ENCODE results near the gene SYPL1. TPM values are rescaled to one million over a fixed set of nuclear protein-coding genes. Genes with fewer than 3 reads are reported as not detected.

The SYPL1 gene
- total RNA-seq, 1 experiment from 2014 or later: 88.1 TPM

DNA sequence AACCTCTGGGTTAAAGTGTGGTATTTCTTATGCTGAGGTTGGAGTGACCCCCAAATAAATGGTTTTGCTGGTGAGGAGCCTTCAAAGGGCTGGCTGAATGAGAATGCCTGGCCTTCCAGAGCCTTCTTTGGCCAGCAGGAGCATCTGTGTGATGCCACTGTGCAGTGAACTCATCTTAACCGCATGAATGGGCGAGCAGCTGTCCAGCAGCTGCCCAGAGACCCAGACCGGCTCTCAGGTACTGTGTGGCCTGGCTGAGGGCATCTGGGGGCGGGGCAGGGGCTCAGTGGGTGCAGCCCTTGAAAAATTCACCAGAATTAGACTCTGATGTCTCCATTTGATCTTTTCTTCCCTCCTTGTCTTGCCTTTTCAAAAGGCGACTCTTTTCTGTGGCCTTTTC lies 59.0 kb downstream of the SYPL1 start:
- DNase-seq (ENCODE audit: low read depth): peak; percentile 71

DNA sequence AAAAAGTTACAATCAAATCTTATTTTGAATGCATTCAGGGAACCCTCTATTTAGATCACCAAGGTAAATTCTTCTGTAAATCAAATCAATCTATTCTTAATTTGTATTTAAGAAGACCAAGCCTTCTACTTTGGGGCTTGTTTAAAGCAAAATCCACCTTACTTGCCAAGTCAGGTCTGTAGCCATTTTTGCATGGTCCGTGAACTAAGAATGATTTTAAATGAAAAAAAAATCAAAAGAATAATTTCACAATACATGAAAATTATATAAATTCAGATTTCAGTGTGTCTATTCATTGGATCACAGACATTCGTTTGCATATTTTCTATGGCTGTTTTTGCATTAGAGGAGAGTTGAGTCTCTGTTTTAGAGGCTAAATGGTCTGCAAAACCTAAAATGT lies 59.4 kb downstream of the SYPL1 start:
- DNase-seq (ENCODE audit: low read depth): no peak

DNA sequence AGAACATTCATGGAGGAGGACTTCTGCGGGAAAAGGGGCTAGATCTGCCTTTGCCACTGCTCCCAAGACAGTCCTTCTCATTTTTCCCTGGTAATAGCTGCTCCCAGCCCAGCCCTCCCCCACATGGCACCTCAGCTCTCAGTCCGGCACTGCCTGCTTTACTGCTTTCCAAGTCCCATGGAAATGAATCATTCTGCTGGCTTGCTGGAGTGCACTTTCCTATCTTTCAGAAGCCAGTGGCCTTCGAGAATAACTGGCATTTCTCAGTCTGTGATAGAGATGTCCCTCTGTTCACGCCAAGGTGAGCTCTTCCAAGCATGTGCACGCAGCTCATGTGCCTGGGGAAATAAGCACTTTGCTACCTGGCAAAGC lies 61.4 kb downstream of the SYPL1 start:
- DNase-seq (ENCODE audit: low read depth): no peak

DNA sequence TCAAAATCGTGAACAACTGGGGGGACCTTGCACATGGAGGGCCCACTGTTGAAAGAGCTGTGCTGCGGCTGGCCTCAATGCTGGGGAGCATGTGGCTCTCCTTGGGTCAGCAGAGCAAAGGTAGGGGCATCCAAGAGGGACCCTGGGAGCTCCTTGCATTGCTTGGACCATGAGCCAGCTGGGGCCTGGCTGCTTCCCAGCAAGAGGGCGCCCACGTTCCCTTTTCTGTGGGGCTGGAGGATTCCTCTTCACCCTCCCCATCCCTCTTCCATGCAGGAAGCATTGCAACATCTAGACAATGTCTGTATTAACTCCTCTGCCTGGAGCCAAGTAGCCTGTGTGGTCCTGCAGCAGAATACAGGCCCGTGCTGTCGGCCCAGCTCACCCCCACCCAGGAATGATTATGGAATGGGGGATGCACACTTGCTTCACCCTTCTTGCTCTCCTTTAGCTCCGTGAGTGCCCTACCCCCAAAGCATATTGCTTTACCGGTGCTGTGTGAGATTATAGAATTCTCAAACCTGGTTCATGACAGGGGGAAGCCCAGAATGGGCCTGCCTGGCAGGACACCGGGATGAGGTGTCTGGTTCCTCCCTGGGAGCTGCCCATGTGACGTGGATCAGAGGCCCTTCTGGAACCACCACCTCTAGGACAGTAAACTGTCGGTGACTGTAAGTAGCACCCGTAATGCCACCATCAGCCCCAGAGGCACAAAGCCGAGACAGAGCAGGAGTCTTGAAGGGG lies 61.9 kb downstream of the SYPL1 start:
- DNase-seq (ENCODE audit: low read depth): peak; percentile 46

DNA sequence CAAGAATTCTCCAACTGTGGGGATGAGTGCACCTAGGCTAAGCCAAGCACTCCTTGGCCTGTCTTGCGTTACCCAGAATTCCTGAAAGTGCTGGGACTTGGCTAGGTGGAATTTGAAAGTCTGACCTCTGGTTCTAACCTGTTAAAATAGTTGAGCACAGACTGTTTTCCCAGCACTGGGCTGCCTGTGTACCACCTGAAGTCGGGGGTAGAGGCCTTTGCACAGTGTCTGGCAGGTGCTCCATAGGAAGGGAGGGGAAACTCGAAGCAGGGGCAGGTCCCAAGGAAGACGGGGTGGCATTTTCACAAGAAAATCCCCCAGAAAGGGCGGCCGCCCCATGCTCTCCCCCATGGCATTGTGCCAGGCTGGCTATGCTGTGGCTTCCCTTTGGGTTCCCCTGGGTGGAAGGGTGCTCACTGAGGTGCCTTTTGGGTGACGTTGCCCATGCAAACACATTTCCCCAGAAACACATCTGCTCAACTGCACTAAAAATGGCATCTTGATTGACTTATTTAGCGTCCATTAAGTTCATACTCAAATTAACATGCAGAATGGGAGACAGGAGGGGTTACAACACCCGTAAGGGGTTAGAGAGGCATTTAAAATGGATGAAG lies 62.9 kb downstream of the SYPL1 start:
- DNase-seq (ENCODE audit: low read depth): no peak

DNA sequence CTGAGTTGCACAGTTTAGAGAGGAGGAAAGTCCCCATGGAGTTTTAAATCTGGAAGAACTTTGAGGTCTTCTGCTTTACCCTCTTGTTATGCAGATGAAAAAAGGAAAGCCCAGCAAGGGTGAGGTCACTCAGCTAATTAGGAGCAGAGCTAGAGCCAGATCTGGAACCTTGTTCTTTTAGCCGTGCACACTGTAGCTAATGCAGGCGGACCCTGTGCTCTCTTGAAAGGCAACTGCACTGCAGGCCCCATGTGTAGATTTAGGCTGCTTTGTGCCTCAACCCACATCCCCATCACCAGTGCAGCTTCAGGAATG lies 63.4 kb downstream of the SYPL1 start:
- DNase-seq (ENCODE audit: low read depth): no peak

DNA sequence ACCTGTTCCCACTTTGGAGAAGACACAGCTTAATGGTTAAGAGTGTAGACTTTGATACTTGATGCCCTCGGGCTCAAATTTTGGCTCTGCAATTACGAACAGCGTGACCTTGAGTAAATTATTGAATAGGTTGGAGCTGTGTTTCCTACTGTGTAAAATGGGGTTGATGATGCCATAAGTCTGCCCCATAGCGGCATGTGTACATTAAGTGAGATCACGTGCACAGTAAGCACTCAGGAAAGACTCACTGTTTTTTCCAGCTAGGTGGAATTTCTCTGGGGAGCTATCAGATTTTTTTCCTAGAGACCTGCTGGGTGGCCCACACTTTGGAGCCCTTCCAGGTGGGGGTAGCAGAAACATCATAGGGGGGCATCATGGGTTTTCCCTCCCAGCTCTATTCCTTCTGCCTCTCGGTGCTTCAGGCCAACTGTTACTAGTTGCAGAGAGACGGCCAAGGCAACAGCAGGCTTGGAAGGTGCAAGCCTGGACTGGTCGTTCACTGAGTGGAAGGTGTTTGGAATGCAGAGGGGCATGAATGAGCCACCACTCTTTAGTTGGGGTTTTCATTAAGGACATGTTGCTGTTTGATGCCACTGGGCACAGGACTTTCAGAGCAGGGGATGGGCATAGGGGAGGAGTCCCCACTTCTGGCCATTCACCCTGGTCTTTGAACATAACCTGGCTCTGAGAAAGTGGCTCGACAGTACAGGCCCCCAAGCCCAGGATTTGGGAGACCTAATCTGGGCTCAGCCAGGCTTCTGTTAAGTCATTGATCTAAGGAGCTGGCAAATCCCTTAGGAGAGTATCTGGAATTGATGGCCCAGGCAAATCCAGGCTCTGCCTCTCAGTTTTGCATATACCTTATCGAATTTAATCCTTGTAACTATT lies 64.0 kb downstream of the SYPL1 start:
- no peak for DNase-seq (ENCODE audit: low read depth)

DNA sequence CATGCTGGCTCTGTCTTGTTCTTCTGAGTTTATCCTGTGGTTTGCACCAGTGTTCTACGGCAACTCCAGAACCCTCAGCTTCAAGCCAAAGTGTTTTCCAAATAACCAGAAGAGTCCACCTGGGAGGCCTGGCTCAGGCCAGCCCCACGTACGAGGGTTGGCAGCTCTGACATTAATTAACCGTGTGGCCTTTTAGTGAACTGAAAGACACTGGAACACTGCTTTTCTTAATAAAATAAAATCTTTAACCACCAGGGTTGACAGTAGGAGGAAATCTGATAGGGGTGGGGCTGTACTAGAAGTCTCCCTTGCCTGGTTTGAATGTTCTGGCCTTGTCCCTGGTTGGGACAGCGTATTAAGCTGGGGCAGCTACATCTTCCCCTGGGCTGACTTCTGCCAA lies 64.9 kb downstream of the SYPL1 start:
- DNase-seq (ENCODE audit: low read depth): no peak

DNA sequence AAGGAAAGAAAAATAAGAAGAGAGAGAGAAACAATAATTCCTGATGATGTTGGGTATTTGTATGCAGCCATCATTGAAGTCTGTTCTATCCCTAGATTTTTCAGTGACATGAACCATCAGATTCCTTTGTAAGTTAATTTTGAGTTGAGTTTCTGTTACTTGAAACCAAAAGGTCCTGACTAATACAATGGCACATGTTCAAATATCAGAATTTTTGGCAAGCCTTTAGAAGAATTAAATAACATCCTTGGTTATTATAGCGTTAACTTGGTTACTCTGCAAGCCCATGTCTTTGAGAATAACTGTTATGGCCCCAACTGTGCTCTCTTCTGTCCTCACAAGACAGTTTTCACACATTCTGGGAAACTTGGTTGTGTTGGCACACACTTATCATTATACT lies 66.5 kb downstream of the SYPL1 start:
- peak; percentile 39 for DNase-seq (ENCODE audit: low read depth)

DNA sequence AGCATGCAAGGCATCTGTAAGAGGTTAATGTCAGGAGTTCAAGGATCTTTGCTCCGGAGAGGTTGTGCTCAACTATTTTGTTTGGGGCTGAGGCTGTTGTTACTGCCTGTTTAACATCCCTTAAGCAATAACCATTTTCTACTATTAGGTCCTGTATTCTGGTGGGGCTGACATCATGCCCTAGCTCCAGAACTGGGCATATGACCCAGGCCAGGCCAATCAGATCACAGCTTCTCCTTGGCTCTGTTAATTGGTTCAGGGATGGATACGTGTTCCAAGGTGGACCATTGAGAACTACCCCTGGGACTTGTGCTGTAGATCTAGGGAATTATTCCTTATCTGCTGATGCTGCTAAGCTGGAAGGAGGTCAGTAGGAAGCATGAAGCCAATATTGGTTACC lies 67.0 kb downstream of the SYPL1 start:
- no peak for DNase-seq (ENCODE audit: low read depth)

DNA sequence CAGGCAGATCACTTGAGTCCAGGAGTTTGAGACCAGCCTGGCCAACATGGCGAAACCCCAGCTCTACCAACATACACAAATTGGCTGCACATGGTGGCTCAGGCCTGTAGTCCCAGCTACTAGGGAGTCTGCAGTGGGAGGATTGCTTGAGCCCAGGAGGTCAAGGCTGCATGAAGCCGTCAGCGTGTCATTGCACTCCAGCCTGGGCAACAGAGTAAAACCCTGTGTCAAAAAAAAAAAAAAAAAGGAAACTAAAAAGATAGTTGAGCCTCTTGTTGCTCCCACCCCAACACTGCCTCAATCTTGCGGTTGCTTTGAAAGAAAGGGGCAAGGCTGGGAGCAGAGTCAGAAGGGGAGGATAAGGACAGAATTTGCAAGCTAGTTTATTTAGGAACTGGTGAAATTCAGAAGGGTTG lies 69.9 kb downstream of the SYPL1 start:
- DNase-seq (ENCODE audit: low read depth): no peak

DNA sequence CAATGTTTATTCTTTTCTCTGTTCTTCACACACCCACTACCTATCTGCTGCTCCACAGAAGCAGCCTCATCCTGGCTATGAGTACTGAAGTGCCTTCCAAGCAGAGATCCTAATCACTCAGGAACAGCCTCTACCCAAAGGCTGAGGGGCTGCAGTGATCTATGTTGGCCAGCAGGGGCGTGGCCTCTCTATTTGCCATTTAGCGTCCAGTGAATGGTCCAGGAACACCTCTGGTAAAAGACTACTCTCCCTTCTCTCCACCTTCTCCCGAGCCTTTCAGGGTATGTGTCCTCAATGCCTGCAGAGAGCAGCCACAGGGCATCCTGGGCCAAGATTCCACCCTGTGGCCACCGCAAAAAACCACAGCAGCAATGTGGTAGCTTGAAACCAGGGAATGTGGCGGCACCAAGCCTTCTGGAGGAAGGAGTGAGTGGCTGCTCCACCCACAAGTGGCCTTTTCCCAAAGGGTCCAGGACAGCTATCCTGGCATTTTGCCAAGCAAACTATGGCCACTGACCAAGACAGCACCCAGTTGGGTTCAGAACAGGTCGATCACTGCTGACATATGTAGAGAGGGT lies 70.9 kb downstream of the SYPL1 start:
- DNase-seq (ENCODE audit: low read depth): peak; percentile 58

Other genes starting within 250 kb of the SYPL1 start
- gene ATXN7L1, start 235.7 kb downstream of the SYPL1 start, total RNA-seq (2014; rRNA removed): 3.6 and 6.4 TPM in 2 replicates
- 1.2 and 2.3 TPM in 2 replicates for gene CDHR3, start 149.0 kb downstream of the SYPL1 start, total RNA-seq (2014; rRNA removed)
- gene NAMPT, start 172.7 kb upstream of the SYPL1 start, total RNA-seq (2014; rRNA removed): 194 and 285 TPM in 2 replicates